AG10803 (cell line): ENCODE results near the gene GFOD2.
"Not testable (repeated sequence)": the region's sequence is repeated elsewhere in the genome, so short reads cannot be mapped to it uniquely, and the experiment has no call there.

Source experiments
- DNase-seq: peaks from one replicate; pipeline ENCODE4 v3.0.0; 2010; ENCODE audit warnings: low read depth
- H3K4me3 ChIP-seq: 2 replicates; pipeline ENCODE4 v1.5.1; 2011; ENCODE audit warnings: mild to moderate bottlenecking, low read length, control low read depth
- TF ChIP-seq, protein P1 (sequence below): conservative IDR thresholded peaks from 2 replicates; pipeline ENCODE4 v1.5.1; 2011; ENCODE audit warnings: mild to moderate bottlenecking, low read length, control low read depth, inconsistent platforms

GFOD2 gene

DNA sequence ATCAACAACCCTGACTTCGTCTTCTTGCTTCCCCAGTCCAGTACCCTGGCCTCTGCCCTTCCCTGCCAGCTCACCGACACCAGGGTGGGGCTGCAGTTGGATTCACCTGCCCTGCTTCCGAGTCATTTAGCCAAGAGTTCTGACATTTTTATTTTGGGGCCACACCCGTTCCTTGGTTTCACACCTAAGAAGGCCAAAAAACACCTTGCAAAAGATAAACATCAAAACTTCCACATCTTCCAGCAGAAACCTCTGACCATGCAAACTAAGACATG is 41.8 kb upstream of the GFOD2 start:
- H3K4me3 ChIP-seq: no peak overlapping the region
- TF ChIP-seq, protein P1, sequence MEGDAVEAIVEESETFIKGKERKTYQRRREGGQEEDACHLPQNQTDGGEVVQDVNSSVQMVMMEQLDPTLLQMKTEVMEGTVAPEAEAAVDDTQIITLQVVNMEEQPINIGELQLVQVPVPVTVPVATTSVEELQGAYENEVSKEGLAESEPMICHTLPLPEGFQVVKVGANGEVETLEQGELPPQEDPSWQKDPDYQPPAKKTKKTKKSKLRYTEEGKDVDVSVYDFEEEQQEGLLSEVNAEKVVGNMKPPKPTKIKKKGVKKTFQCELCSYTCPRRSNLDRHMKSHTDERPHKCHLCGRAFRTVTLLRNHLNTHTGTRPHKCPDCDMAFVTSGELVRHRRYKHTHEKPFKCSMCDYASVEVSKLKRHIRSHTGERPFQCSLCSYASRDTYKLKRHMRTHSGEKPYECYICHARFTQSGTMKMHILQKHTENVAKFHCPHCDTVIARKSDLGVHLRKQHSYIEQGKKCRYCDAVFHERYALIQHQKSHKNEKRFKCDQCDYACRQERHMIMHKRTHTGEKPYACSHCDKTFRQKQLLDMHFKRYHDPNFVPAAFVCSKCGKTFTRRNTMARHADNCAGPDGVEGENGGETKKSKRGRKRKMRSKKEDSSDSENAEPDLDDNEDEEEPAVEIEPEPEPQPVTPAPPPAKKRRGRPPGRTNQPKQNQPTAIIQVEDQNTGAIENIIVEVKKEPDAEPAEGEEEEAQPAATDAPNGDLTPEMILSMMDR: no peak
- DNase-seq: no peak

DNA sequence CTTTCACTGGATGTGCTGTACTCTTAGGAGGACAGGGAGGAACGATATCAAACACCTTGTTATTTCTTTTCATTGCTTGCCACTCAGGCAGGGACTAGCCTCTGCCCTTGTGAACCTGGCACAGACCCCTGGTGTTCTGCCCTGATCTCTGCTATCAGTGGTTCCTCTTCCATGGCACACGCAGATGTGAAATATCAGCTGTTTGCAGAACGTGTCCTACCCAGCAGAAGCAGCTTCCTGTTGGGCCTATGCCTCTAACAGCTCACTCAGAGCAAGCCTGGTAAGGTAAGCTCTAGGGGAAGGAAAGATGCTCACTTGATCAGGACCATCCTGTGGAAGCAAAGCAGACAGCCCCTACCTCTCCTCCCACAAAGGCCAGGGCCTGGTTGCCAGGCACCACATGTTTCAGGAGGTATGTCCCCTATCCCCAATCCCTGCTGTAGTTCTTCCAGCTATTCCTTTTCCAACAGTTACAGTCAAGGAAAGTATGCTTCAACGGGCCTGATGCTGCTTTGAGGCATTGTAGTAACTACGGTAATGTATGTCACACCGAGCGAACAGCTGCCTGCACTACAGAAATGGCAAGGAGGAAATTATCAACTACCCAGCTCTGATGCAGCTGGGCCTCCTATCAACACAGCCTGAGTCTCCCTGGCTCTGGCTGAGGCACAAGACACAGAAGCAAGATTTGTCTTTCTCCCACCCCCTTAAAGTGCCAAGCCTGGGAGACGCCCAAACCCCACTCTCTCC is 41.3 kb upstream of the GFOD2 start:
- TF ChIP-seq, protein P1: no peak
- DNase-seq: no peak

DNA sequence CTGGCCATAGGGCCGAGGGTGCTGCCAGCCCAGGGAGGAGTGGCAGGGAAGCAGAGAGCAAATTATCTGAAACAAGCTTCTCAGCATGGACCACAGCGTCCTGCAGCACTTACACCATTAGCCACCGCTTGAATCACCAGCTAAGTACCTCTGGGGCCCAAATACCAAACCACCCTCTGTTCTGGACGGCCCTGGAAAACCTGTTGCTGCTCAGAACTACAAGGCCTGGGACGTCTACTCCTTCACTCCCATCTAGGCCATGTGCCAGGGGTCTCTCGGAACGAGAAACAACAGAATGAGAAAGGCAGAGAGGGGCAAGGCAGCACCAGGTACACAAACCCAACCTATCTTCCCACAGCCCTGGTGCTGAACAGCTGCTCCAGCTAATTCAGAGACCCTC is 39.9 kb upstream of the GFOD2 start:
- no peak overlapping the region for H3K4me3 ChIP-seq
- TF ChIP-seq, protein P1: no peak
- DNase-seq: no peak

More for the DNA sequence above, 41.3 kb upstream of the GFOD2 start:
- no peak overlapping the region for H3K4me3 ChIP-seq

DNA sequence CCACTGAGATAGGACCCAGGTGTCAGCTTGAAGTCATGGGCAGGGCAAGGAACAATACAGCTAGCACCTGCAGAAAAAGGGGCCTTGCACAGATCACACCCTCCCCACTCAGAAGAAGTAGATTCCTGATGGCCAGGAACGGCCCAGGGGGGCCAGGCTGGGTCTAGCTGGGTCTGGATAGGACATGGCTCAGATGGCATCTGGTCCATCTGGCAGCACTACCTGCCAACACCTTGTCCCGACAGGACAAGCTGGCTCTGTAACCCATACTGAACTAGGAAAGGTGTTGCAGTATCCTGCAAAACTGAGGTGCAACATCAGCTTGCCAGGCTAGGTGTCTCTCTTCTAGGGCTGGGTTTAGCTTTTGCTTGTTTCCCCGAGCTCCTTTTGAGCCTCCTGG is 38.9 kb upstream of the GFOD2 start:
- no peak for DNase-seq
- H3K4me3 ChIP-seq: no peak overlapping the region
- TF ChIP-seq, protein P1: no peak

DNA sequence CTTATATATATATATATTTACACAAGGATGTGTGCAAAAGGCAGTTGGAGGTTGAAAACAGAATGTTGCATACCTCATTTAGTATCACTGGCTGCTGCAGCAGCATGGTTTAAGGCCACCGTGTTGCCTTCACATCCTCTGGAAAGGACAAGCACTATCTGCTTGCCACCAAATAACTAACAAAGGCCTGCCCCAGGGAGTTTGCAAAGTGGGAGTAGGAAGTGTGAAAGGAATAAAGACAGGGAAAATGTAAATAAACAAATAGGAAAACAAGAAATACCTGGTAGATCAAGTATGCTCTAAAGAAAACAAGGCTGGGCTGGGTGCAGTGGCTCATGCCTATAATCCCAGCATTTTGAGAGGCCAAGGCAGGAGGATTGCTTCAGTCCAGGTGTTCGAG is 33.5 kb upstream of the GFOD2 start:
- TF ChIP-seq, protein P1: no peak
- H3K4me3 ChIP-seq: no peak overlapping the region
- no peak for DNase-seq

DNA sequence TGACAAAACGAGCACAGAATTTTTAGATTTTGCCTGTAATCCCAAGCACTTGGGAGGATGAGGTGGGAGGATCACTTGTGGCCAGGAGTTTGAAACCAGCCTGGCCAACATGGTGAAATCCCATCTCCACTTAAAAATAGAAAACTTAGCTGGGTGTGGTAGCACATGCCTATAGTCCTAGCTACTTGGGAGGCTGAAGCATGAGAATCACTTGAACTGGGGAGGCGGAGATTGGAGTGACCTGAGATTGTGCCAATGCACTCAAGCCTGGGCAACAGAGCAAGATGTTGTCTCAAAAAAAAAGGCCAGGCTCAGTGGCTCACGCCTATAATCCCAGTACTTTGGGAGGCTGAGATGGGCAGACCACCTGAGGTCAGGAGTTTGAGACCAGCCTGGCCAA is 32.2 kb upstream of the GFOD2 start:
- DNase-seq: peak; percentile 5
- H3K4me3 ChIP-seq: not testable (repeated sequence)

DNA sequence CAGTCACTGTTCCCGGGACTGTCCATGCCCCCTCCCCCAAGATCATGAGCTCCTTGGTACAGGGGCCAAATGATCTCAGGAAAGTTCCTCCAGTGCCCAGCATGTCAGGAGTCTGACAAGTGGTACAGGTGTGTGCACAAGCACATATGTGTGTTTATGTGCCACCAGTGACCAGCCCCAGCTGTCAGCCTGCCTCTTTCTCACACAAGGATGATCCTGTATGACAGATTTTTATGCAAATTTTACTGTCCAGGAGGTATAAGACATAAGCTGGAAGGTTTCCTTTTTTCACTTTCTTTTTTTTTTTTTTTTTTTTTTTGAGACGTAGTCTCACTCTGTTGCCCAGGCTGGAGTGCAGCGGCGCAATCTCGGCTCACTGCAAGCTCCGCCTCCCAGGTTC is 31.4 kb upstream of the GFOD2 start:
- no peak overlapping the region for H3K4me3 ChIP-seq
- TF ChIP-seq, protein P1: no peak
- DNase-seq: no peak
